Right renal cortex interstitium (tissue), 3 donors: Measurements from ENCODE around the gene CUL2. TPM values are rescaled to one million over a fixed set of nuclear protein-coding genes. Genes with fewer than 3 reads are reported as not detected.
"Not testable (repeated sequence)": the region's sequence is repeated elsewhere in the genome, so short reads cannot be mapped to it uniquely, and the experiment has no call there.

Experiments used
- DNase-seq, 3 donors: peaks; one replicate each; pipeline ENCODE4 v3.0.0-alpha.2; 2013; ENCODE audit warnings: low read depth in 3 of 3, low spot score in 2 of 3
- polyA plus RNA-seq, 3 donors: library from polyadenylated mRNA; unstranded; fragments of 120-200 nt; gene quantifications; one replicate each; pipeline ENCODE4 v1.2.1, GENCODE V29; 2013; ENCODE audit not compliant: insufficient read length in 3 of 3

Gene CUL2
- polyA plus RNA-seq, 3 donors: 42.7 to 46.6 (median 45.7) TPM

DNA sequence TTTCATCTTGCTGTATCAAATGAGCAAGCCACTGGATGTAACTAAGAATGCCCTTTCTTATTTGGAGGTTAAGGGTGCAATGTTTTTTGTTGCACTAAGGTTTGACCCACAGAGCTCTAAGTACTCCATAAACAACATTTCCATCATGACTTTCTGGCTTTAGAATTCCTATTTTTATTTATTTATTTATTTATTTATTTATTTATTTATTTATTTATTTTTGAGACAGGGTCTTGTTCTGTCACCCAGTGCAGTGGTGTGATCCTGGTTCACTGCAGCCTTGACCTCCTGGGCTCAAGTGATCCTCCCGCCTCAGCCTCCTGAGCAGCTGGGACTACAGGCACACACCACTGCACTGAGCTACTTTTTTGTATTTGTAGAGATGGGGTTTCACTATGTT is 9.9 kb downstream of the CUL2 start:
- DNase-seq: not testable (repeated sequence)

DNA sequence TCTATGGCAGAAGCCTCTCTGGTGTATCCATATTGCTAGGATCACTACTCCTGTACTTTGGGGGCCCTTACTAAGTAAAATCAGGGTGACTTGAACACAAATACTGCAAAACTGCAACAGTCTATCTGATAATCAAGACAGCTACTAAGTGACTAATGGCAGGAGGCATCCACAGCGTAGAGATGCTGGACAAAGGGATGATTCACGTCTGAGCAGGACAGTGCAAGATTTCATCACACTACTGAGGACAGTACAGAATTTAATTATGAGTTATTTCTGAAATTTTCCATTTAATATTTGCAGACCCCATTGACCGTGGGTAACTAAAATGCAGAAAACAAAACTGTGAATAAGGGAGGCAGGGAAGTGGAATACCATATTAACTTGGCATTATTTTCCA is 10.4 kb downstream of the CUL2 start:
- DNase-seq: no peak

DNA sequence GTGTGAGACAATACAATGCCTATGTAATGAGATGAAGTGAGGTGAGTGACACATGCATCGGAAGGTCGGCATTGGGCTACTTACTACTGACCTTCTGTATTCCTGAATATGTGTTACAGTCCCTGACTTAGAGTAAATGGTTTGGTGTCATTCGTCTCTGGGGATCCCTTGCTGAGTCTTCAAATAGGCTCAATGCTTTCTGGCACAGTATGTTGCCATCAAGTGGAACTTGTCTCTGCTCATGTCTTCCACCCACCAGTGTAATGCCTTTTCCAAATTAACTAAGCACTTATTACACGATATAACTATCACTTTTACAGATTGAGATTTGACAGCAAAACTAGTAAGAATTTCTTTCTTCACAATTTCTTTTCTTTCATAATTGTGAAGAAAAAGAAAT is 10.9 kb downstream of the CUL2 start:
- DNase-seq: no peak

DNA sequence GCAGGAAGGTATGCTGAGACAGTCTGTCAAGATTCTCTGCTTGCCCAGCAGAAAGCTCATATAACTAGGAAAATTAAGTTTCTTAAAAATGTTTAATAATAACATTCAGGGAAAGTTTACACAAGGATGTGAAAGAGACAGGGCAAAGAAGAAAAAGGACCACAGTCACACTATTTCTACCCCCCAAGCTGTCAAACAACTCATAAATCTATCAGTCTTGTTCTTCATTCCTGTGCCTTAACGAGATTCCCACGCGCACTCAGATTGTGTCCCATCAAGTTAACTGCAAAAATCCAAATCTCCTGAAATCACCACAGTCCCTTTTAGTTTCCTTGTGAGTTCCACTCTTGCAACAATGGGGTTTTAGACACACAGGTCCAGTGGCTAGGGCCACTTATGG is 14.9 kb downstream of the CUL2 start:
- DNase-seq: no peak

DNA sequence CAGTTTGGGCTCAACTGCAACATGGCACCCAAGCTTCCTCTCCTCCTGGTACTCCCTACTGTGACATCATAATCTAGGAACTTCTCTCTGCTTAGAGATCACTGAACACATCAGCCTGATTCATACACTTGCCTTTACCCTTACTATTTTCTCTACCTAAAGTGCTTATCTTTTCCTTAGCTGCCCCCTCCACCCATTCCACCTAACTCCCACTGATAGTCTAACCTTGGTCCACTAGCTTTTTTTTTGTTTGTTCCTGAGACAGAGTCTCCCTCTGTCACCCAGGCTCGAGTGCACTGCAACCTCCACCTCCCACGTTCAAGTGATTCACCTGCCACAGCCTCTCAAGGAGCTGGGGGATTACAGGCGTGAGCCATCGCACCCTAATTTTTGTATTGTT is 15.9 kb downstream of the CUL2 start:
- no peak for DNase-seq

DNA sequence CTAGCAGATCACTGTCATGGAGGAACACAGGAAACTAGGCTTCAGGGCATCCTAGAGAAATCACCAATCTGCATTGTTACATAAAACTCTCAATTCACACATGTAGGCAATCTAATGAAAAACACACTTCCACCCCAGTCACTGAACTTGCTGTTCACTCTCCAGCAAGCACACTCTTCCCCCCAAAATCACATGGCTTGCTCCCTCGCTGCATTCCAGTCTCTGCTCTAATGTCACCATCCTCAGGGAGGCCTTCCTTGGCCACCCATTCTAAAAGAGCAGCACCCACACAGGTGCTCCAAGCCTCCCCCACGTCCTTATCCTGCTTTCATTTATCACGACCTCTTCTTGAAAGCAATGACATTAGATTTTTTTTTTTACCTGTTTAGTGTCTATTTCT is 19.6 kb downstream of the CUL2 start:
- DNase-seq: no peak

DNA sequence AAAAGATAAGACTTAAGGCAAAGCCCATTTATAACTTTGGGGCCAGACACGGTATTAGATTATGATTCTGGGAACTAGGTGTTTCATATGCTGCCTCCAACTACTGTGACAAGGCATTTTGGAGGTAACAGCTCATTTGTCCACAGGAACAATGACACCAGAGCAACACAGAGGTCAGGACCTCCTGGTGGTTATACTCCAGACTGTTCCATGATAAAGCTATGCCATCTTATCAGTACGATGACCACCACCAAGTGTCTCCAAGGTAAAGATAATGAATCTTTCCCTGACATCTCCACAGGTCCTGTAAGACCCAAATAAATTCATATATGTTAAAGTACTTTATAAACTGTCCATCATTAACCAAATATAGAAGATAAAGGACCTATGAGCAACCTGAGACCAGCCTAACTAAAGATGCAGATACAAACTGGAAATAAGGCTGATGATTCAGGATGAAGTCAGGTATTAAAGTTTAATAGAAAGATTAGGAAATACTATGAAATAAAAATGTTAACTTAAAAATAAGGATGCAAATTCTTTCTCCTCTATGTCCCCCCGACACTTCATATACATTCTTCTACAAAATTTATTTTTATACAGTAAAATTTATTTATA is 26.2 kb downstream of the CUL2 start:
- no peak for DNase-seq

DNA sequence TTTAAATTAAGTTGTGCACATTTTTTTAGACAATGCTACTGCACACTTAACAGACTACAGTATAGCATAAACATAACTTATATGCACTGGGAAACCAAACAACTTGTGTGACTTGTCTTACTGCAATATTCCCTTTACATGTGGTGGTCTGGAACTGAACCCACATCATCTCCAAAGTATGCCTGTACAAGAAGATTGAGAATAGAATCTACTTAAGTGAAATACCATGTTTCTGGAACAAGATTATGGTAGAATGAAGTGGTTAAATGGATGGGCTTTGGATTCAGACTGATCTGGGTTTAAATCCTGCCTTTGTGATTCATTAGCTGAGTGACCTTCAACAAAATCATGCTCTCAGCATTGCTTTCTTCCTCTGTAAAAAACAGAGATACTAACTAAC is 30.7 kb downstream of the CUL2 start:
- DNase-seq: no peak

DNA sequence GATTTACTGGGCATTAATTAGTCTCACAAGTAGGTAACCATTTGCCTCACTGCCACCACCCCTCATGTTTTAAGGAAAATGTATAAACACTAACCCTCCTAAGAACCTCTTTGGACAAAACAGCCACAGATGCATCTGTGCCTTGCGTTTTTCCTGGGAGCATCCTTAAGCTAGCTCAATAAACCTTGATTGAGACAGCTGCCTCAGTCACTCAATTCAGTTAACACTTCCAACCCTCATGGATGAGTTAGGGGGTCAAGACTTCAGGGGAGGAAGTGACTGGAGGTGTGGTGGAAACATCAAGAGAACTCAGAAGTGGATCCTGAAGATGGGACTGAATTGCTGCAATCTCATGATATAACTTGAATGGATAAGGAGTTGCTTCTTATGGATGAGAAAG is 31.5 kb downstream of the CUL2 start:
- DNase-seq: no peak

DNA sequence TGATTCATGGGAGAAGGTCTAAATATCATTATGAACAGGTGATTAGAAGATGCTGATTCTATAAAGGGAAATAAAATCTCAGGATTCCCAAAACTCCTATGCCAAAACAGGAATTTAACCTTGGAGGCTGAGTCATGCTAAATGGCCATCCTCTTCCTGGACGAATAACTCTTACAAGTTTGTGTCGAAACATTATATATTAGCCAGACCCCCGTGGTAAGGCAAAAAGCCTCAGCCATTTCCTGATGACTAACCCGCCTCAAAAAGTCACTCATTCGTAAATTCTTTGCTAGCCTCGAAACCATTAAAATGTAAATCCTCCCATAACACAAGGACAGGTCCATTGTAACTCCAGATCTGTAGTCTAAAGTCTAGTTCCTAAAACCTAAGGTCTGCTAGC is 32.0 kb downstream of the CUL2 start:
- peak in 1 of 3 donors; percentile 6 for DNase-seq

DNA sequence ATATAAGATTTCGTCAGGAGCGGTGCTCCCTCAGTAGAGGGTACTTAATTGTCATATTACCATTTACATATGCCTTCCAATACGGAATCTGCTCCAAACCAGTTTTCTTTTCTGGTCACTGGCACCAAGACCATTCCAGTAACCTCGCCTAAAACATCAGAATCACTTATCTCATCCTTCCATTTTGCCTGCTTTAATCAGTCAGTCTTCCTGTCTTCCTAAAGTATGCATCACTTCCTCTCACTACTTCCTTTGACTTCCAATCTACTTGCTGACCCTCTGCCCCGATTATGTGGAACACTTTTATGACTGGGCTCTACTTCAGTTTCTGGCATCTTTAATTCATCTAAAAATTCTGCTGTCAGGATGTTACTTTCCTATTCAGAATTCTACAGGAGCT is 33.5 kb downstream of the CUL2 start:
- no peak for DNase-seq

DNA sequence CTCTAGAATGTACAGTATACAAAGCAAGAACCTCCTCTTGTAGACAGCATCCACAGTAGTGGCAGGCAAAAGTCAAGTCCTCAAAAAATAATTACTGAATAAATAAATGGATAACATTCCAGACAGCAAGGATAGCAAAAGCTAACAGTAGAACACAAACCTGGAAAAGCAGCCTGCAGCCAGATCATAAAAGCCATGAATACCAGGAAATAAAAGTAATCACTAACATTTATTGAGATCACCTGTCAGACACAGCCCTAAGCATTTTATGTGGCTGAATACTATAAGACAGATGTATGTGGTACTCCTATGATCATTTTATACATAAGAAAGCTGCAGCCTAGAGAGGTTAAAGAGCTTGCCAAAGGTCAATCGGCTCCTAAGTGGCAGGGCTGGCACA is 34.0 kb downstream of the CUL2 start:
- no peak for DNase-seq

DNA sequence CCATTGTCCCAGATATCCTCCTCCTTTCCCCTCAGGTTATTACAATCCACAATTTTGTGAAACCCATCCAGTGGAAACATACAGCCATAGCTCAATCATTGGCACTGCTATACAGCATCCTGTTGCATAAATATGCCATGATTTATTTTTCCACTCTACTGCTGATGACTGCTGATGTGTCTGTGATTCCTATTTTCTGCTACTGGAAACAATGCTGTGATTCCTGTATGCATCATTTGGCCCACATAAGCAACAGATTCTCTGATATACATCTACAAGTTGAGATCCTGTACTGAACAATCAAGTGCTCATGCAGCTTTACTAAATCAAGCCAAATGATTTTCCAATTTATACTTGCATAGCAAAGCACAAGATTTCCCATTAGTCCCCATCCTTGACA is 39.6 kb downstream of the CUL2 start:
- no peak for DNase-seq

DNA sequence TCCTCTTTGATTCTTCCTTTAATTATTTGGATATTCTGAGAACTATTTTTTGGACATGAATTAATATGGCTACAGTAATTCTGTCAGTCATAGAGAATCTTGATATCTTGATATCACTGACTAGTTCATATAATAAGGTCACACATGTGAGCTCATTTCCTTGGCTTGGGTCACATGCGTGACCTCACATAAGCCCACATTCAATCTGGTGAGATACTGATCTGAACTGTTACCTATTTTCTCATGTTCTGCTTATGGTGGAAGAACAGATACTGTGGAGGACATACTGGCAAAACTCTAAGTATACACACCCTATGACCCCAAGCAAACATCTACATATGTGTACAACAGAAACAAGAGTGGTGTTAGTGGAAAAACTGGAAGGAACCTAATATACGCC is 44.1 kb downstream of the CUL2 start:
- DNase-seq: no peak

DNA sequence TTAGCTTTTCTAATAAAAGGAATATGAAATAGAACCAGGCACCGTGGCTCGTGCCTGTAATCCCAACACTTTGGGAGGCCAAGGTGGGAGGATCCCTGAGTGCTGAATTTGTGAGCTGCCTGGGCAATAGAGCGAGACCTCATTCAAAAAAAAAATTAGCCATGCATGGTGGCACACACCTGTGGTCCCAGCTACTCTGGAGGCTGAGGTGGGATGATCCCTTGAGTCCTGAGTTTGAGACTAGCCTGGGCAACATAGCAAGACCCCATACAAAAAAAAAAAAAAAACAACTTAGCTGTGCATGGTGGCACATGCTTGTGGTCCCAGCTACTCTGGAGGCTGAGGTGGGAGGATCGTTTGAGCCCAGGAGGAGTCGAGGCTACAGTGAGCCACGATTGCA is 44.9 kb downstream of the CUL2 start:
- not testable (repeated sequence) for DNase-seq

DNA sequence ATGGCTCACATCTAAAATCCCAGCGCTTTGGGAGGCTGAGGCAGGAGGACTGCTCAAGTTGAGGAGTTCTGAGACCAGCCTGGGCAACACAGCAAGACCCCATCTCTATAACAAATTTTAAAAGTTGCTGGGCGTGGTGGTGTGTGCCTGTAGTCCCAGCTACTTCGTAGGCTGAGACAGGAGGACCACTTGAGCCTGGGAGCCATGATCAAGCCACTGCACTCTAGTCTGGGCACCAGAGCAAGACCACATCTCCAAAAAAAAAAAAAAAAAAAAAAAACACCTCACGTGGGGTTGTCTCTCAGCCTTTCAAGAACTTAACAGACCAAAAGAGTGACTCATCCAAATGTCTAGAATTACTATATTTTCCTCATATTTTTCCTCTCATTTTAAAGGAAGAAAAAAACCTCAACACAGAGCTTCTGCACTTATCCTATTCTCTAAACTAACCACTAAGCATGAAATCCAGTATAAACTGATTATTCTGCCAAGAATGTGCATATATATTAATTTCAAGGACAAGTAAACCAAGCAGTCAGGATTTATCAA is 46.3 kb downstream of the CUL2 start:
- DNase-seq: no peak

DNA sequence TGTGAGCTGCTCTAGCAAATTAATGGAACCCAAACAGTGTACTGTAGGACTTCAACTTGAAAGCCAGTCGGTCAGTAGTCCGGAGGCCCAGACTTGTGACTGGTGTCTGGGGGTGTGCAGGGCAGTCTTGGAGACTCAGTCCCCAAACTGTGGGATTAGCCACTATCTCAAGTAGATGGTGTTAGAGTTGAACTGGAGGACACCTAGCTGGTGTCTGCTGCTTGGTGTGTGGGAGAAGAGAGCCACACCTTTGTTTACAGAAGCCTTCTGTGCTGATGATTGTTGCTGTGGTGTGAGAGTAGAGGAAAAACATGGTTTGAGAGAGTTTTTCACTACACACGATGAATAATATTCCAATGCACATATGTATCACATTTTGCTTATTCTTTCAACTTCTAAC is 47.4 kb downstream of the CUL2 start:
- DNase-seq: no peak

DNA sequence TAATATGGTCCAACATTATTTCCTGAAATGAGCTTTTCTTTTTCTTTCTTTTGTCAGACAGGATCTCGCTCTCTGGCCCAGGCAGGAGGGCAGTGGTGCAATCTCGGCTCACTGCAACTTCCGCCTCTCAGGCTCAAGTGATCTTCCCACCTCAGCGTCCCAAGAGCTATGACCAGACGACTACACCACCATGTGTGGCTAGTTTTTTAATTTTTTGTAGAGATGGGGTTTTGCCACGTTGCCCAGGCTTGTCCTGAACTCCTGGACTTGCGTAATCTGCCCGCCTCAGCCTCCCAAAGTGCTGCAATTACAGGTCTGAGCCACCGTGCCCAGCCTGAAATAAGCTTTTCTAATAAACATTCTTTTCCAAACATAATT is 48.6 kb downstream of the CUL2 start:
- no peak for DNase-seq

DNA sequence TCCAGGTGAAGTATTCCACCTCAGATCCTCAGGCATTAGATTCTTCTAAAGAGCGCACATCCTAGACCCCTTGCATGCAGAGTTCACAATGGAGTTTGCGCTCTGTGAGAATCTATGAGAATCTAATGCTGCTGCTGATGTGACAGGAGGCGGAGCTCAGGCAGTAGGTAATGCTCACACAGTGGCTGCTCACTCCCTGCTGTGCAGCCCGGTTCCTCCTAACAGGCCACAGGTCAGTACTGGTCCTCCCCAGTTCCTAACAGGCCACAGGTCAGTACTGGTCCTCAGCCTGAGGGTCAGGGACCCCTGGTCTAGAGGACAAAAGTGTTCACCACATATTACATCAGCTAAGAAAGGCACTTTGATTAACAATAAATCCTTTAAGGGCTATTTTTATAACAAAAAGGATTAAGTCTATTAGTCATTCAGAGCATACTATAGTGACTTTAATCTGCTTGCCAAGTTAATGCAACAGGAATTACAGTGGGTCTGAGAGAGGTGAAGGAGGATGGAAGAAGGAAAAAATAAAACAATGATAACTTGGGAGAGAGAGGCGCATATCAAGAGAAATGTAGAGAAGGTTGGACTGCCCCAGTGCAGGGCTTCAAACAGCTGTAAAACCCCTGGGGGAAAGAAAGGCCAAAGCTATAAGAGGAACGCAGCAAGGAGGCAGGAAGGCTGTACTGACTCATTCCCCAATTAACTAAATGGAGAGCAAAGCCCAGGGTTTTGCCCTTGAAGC is 49.2 kb downstream of the CUL2 start:
- DNase-seq: no peak

DNA sequence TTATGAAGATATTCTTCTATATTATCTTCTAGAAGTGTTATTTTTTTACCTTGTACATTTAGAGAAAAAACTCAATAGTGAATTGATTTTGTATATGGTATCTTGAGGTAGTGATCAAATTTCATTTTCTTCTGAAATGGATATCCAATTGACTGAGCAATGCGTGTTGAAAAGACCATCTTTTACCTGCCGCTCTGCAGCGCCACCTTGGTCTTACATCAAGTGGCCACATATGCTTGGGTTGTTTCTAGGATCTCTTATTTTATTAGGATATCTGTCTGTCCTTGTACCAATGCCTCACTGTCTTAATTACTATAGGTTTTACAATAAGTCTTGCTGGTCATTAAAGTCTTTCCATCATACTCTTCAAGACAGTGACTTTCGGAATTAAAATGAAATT is 53.0 kb downstream of the CUL2 start:
- DNase-seq: no peak

DNA sequence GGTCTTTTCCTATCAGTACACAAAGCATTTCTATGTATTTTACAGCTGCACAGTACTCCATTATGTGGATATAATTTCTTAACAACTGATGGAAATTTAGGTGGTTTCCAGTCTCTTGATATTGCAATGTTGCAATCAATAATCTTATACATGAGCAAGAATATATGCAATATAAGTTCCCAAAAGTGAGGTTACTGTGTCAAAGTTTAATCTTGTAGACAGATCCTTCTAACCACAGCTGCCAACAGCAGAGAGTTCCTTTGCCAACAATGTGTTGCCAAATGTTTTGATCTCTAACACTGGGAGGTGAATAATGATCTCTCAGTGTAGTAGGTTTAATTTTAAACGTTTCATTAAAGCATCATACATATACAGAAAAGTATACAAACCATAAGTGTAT is 54.5 kb downstream of the CUL2 start:
- DNase-seq: no peak

DNA sequence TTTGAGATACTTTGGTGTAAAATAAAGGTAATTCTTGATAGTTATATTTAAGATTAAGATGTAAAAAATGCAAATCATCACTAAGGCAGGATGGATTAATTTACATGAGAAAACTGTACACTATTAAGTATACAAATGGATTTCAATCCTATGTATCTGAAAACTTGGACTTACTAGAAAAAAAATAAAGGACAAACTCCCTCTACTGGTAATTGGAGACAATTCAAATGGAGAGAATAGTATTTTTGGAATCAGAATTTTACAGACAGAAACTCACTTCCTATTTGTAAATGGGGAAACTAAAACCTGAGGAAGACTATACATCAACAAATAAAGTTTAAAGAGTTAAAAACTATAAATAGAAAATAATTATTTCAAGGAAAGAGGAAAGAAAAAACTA is 62.6 kb downstream of the CUL2 start:
- no peak for DNase-seq

DNA sequence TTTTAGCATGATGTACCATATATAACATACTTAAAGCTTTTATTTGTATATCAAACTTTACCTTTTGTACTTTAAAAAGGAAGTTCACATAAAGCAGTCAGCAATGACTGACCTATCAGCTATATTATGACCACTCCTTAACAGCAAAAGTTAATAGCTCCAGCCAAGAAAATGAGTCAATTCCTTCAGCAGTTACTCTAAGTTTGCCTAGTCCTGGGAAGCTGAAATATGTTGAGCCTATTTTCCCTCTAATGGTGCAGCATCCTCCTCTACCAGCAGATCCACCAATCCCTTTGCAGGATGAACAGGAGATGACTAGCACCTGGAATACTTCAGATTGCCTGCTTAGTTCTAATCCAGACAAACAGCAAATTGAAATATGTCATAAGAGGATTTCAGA is 64.2 kb downstream of the CUL2 start:
- DNase-seq: no peak
